Tibial nerve (tissue), 4 donors: ENCODE results near the gene TBC1D22A. TPM values are rescaled to one million over a fixed set of nuclear protein-coding genes. Genes with fewer than 3 reads are reported as not detected.
"Not testable (repeated sequence)": the region's sequence is repeated elsewhere in the genome, so short reads cannot be mapped to it uniquely, and the experiment has no call there.

Experiments used
- DNase-seq, 2 donors: peaks; one replicate each; pipeline ENCODE4 v3.0.0-alpha.2; 2019; ENCODE audit warnings: low spot score in 2 of 2
- H3K27ac ChIP-seq, 4 donors: fragments of 200-600 bp; sonication (generic) in 3 of 4; one replicate each; pipeline ENCODE4 v1.5.1; 2017 to 2019; ENCODE audit warnings: mild to moderate bottlenecking in 1 of 4
- H3K27me3 ChIP-seq, 2 donors: fragments of 200-600 bp; sonication (generic) in 1 of 2; one replicate each; pipeline versions ENCODE4 v1.5.1 to v1.6.0; 2017 to 2019
- H3K36me3 ChIP-seq, 3 donors: fragments of 200-600 bp; sonication (generic); one replicate each; pipeline ENCODE4 v1.5.1; 2018 to 2019
- H3K4me1 ChIP-seq, 4 donors: fragments of 200-600 bp; sonication (generic) in 3 of 4; one replicate each; pipeline ENCODE4 v1.5.1; 2017 to 2019
- H3K4me3 ChIP-seq, 4 donors: fragments of 200-600 bp; sonication (generic) in 3 of 4; one replicate each; pipeline ENCODE4 v1.5.1; 2017 to 2019; ENCODE audit warnings: mild to moderate bottlenecking in 1 of 4, moderate library complexity in 1 of 4
- H3K9me3 ChIP-seq, 4 donors: fragments of 200-600 bp; sonication (generic) in 3 of 4; one replicate each; pipeline ENCODE4 v1.5.1; 2017 to 2019
- EP300 ChIP-seq, 2 donors: sonication (generic); formaldehyde crosslinking; IDR thresholded peaks; one replicate each; pipeline ENCODE4 v1.6.1; 2017; ENCODE audit warnings: antibody characterized with exemption in 2 of 2, mild to moderate bottlenecking in 1 of 2
- POLR2A ChIP-seq, 2 donors: fragments of 450-650 bp; IDR thresholded peaks; one replicate each; pipeline ENCODE4 v1.6.1; 2017; ENCODE audit warnings: antibody characterized with exemption in 2 of 2, mild to moderate bottlenecking in 2 of 2, moderate library complexity in 2 of 2
- WGBS, 2 donors: methylation state at CpG; one replicate each; pipeline ENCODE4 v1.1.5; 2018; 5-methylcytosine and 5-hydroxymethylcytosine counted together
- total RNA-seq, 4 donors: library from RNA; depleted of rRNA; stranded (reverse); fragments of >200 nt; gene quantifications; one replicate each; pipeline ENCODE4 v1.1.0, GENCODE V29; 2016
- TF ChIP-seq, protein P1 (sequence below), 5 experiments: fragments of 200-600 bp in 3 of 5; fragments of 450-650 bp in 2 of 5; sonication (generic) in 3 of 5; IDR thresholded peaks; one replicate each; pipeline ENCODE4 v1.5.1; 2016 to 2019; ENCODE audit warnings: antibody characterized with exemption in 5 of 5, mild to moderate bottlenecking in 3 of 5, moderate library complexity in 2 of 5

The TBC1D22A gene
- total RNA-seq, 4 donors from 2014 or later: 27.3 to 35.4 (median 29.3) TPM

DNA sequence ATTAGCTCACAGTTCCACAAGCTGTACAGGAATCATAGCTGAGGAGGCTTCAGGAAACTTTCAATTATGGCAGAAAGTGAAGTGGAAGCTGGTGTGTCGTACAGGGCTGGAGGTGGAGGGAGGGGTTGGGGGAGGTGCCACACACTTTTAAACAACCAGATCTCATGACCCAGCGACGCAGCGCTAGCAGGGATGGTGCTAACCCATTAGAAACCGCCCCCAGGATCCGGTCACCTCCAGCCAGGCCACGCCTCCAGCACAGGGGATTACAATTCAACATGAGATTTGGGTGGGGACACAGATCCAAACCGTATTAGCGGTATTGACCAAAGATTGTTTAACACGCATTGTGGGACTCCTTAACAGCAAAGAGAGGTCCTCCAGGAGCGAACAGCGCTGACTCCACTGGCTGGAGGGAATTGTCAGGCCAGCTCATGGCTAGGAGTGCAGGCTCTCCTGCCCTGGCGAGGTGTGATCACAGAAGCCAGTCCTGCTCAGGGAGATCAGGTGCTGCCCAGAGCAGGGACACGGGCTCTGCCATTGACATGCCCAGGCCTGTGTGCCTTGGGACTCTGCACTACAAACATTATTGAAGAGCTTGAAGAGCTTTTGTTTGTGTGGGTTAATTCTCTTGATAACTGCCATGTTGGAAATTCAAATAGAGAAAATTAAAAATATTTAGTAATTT lies 215.3 kb downstream of the TBC1D22A start:
- WGBS, 2 donors: 91 to 95% methylated on average over 14 of the region's 14 CpGs
- H3K36me3 ChIP-seq: peaks cover 0 to 66% (median 0%) of the 10 kb centered on the region in 3 donors
- TF ChIP-seq EP300 (IDR thresholded peaks at IDR 0.05): no peak
- no peaks in the 10 kb centered on the region for H3K4me1 ChIP-seq
- no peak overlapping the region for H3K27ac ChIP-seq
- DNase-seq: no peak
- H3K9me3 ChIP-seq: no peaks in the 10 kb centered on the region
- no peak overlapping the region for H3K4me3 ChIP-seq
- no peaks in the 10 kb centered on the region for H3K27me3 ChIP-seq

DNA sequence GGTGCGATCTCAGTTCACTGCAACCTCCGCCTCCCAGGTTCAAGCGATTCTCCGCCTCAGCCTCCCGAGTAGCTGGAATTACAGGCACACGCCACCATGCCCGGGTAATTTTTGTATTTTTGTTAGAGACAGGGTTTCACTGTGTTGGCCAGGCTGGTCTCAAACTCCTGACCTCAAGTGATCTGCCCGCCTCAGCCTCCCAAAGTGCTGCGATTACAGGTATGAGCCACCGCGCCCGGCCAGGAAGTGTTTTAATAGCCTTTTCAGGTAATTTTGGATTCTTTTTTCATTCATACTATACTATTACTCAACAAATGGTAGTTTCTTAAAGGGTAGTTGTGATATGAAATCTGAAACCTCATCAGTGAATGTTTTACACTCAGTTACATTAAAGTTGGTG lies 216.2 kb downstream of the TBC1D22A start:
- not testable (repeated sequence) for H3K27ac ChIP-seq, H3K27me3 ChIP-seq, H3K4me1 ChIP-seq, H3K9me3 ChIP-seq, H3K4me3 ChIP-seq, DNase-seq
- H3K36me3 ChIP-seq: peaks cover 0 to 67% (median 0%) of the 10 kb centered on the region in 3 donors
- 98% methylated on average over 12 of the region's 12 CpGs for WGBS, 2 donors

DNA sequence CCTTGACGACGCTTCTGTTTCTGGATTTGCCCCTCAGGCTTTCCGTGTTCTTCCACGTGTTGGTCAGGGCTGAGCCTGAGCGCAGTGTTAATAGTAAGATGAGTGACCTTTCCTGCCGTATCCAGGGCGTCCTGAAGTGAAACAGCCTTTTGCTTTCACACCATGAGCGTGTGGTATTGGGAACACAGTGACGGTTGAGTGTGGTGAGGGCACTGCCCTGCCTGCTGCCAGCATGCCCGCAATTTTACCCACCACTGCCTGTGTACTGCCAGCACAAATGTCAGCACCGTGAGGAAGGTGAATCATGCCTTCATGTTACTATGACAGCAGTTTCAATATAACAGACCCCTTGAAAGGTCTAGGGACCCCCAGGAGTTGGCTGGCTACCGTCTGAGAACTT lies 217.1 kb downstream of the TBC1D22A start:
- TF ChIP-seq EP300 (IDR thresholded peaks at IDR 0.05): no peak
- no peak for TF ChIP-seq POLR2A (IDR thresholded peaks at IDR 0.05)
- TF ChIP-seq, protein P1, sequence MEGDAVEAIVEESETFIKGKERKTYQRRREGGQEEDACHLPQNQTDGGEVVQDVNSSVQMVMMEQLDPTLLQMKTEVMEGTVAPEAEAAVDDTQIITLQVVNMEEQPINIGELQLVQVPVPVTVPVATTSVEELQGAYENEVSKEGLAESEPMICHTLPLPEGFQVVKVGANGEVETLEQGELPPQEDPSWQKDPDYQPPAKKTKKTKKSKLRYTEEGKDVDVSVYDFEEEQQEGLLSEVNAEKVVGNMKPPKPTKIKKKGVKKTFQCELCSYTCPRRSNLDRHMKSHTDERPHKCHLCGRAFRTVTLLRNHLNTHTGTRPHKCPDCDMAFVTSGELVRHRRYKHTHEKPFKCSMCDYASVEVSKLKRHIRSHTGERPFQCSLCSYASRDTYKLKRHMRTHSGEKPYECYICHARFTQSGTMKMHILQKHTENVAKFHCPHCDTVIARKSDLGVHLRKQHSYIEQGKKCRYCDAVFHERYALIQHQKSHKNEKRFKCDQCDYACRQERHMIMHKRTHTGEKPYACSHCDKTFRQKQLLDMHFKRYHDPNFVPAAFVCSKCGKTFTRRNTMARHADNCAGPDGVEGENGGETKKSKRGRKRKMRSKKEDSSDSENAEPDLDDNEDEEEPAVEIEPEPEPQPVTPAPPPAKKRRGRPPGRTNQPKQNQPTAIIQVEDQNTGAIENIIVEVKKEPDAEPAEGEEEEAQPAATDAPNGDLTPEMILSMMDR (IDR thresholded peaks at IDR 0.05): no peak
- H3K27ac ChIP-seq: no peak overlapping the region
- no peaks in the 10 kb centered on the region for H3K27me3 ChIP-seq
- WGBS, 2 donors: 88 to 94% methylated on average over 12 of the region's 12 CpGs
- no peaks in the 10 kb centered on the region for H3K9me3 ChIP-seq
- no peak for DNase-seq
- peaks cover 0 to 62% (median 0%) of the 10 kb centered on the region in 3 donors for H3K36me3 ChIP-seq
- H3K4me3 ChIP-seq: no peak overlapping the region
- H3K4me1 ChIP-seq: no peaks in the 10 kb centered on the region

DNA sequence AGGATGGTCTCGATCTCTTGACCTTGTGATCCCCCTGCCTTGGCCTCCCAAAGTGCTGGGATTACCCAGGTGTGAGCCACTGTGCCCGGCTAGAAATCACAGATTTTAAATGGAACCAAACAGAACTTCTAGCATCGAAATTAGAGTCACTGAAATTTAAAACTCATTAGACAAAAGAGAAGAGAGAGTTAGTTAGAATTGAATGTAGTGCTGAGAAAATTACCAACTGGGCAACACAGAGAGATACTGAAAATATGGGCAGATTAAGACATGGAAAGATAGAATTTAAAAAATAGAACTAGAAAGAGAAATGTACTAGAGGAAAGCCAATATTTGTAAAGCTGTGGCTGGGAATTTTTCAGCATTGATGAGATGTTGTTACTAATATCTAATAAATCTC lies 217.9 kb downstream of the TBC1D22A start:
- WGBS, 2 donors: 95 to 96% methylated on average over 3 of the region's 3 CpGs
- H3K4me1 ChIP-seq: no peaks in the 10 kb centered on the region
- H3K9me3 ChIP-seq: no peaks in the 10 kb centered on the region
- peaks cover 0 to 54% (median 0%) of the 10 kb centered on the region in 3 donors for H3K36me3 ChIP-seq
- no peaks in the 10 kb centered on the region for H3K27me3 ChIP-seq
- H3K27ac ChIP-seq: no peak overlapping the region
- TF ChIP-seq, protein P1 (IDR thresholded peaks at IDR 0.05): no peak
- no peak for TF ChIP-seq POLR2A (IDR thresholded peaks at IDR 0.05)
- no peak for TF ChIP-seq EP300 (IDR thresholded peaks at IDR 0.05)
- H3K4me3 ChIP-seq: no peak overlapping the region
- no peak for DNase-seq

GRCh38 chr22:46982635-46983034 lies 220.2 kb downstream of the TBC1D22A start:
- no peaks in the 10 kb centered on the region for H3K4me1 ChIP-seq
- DNase-seq: no peak
- WGBS, 2 donors: 93 to 95% methylated on average over 14 of the region's 14 CpGs
- TF ChIP-seq POLR2A (IDR thresholded peaks at IDR 0.05) (no peak), EP300 (IDR thresholded peaks at IDR 0.05) (no peak)
- TF ChIP-seq, protein P1 (IDR thresholded peaks at IDR 0.05): no peak
- H3K9me3 ChIP-seq: no peaks in the 10 kb centered on the region
- no peak overlapping the region for H3K4me3 ChIP-seq
- no peaks in the 10 kb centered on the region for H3K27me3 ChIP-seq
- H3K27ac ChIP-seq: no peak overlapping the region
- peaks cover 0 to 31% (median 0%) of the 10 kb centered on the region in 3 donors for H3K36me3 ChIP-seq

GRCh38 chr22:46983046-46983445 lies 220.6 kb downstream of the TBC1D22A start:
- Histone ChIP-seq H3K4me1 (no peaks in the 10 kb centered on the region), H3K4me3 (no peak overlapping the region), H3K9me3 (no peaks in the 10 kb centered on the region), H3K36me3 (peaks cover 0 to 27% (median 0%) of the 10 kb centered on the region in 3 donors), H3K27ac (no peak overlapping the region), H3K27me3 (no peaks in the 10 kb centered on the region)
- no peak for DNase-seq
- WGBS, 2 donors: 83 to 94% methylated on average over 4 of the region's 4 CpGs
- TF ChIP-seq POLR2A (IDR thresholded peaks at IDR 0.05) (no peak), EP300 (IDR thresholded peaks at IDR 0.05) (no peak)
- TF ChIP-seq, protein P1 (IDR thresholded peaks at IDR 0.05): no peak
